ENCODE measurements around the gene DNAJB4. TPM values are rescaled to one million over a fixed set of nuclear protein-coding genes. Genes with fewer than 3 reads are reported as not detected.
A peak's percentile ranks its signal among the peaks of the same experiment; 100 is the strongest.

Gene DNAJB4
- total and polyA plus RNA-seq, 2 of the 13 experiments (the other 11 are each of a cell fraction or from before 2014, with no cell fraction given): 4.4 to 18.6 TPM

DNA sequence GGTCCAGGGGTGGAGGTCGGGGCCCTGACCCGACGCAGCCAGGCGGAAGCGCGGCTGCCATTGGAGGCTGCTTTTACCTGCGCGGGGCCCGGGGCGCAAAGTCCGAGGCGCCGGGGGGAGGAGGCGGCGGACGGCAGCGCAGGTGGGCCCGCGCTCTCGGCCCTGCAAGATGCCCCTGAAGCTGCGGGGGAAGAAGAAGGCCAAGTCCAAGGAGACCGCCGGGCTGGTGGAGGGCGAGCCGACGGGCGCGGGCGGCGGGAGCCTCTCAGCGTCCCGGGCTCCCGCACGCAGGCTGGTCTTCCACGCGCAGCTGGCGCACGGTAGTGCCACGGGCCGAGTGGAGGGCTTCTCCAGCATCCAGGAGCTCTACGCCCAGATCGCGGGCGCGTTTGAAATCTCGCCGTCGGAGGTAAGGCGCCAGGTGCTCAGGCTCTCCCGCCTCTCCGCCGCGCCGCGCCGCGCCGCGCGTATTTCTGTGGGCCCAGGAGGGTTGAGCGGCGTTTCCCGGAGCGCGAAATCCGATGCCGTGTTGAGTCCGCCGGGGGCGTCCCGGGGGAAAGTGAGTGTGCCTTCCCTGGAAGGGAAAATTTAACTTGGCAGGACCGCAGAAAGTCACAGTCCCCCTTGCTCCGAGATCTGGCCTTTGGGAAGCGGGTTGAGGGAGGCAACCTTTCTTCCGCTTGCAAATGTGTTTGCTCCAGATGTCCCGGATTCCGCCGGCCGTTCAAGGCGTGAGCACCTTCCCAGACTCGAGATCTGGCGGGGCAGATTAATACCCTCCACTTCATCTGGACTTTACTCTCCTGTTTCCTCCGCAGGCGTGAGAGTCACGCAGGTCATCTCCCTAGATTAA is 41.4 kb downstream of the DNAJB4 start, which contains the start of gene GIPC2 (continued):
- TF ChIP-seq ZNF441 (CRISPR knock-in tag; IDR thresholded peaks at IDR 0.05; ENCODE audit: borderline replicate concordance) (0 out of 2 replicates have a peak, but pooled peaks have one; percentile 23), ZNF777 (CRISPR knock-in tag; IDR thresholded peaks at IDR 0.05) (peak; percentile 94), NRL (CRISPR knock-in tag; IDR thresholded peaks at IDR 0.05; ENCODE audit: borderline replicate concordance) (peak; percentile 53; the same call in 1 of the 2 replicates), ZNF772 (CRISPR knock-in tag; IDR thresholded peaks at IDR 0.05) (no peak), ZNF644 (CRISPR knock-in tag; IDR thresholded peaks at IDR 0.05; ENCODE audit: low read depth) (no peak), ZNF839 (CRISPR knock-in tag; IDR thresholded peaks at IDR 0.05; ENCODE audit: borderline replicate concordance) (no peak), MTA1 (CRISPR knock-in tag; IDR thresholded peaks at IDR 0.05; ENCODE audit: borderline replicate concordance) (peak; percentile 78; the same call in 1 of the 2 replicates), ZNF670 (CRISPR knock-in tag; IDR thresholded peaks at IDR 0.05; ENCODE audit: borderline replicate concordance) (no peak), ELF1 (CRISPR knock-in tag; IDR thresholded peaks at IDR 0.05) (peak; percentile 73), ATF7-NPFF (CRISPR knock-in tag; IDR thresholded peaks at IDR 0.05; ENCODE audit: low read depth) (0 out of 2 replicates have a peak, but pooled peaks have one; percentile 62), NAIF1 (CRISPR knock-in tag; IDR thresholded peaks at IDR 0.05; ENCODE audit: borderline replicate concordance) (peak; percentile 62; the same call in 1 of the 2 replicates), ZNF33B (CRISPR knock-in tag; IDR thresholded peaks at IDR 0.05) (0 out of 2 replicates have a peak, but pooled peaks have one; percentile 62), ETV6 (CRISPR knock-in tag; conservative IDR thresholded peaks at IDR 0.05) (0 out of 2 replicates have a peak, but pooled peaks have one; percentile 39)
- TF ChIP-seq, protein P1, sequence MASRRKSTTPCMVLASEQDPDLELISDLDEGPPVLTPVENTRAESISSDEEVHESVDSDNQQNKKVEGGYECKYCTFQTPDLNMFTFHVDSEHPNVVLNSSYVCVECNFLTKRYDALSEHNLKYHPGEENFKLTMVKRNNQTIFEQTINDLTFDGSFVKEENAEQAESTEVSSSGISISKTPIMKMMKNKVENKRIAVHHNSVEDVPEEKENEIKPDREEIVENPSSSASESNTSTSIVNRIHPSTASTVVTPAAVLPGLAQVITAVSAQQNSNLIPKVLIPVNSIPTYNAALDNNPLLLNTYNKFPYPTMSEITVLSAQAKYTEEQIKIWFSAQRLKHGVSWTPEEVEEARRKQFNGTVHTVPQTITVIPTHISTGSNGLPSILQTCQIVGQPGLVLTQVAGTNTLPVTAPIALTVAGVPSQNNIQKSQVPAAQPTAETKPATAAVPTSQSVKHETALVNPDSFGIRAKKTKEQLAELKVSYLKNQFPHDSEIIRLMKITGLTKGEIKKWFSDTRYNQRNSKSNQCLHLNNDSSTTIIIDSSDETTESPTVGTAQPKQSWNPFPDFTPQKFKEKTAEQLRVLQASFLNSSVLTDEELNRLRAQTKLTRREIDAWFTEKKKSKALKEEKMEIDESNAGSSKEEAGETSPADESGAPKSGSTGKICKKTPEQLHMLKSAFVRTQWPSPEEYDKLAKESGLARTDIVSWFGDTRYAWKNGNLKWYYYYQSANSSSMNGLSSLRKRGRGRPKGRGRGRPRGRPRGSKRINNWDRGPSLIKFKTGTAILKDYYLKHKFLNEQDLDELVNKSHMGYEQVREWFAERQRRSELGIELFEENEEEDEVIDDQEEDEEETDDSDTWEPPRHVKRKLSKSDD (CRISPR knock-in tag; IDR thresholded peaks at IDR 0.05; ENCODE audit: low read depth): 0 out of 2 replicates have a peak, but pooled peaks have one; percentile 18
- TF ChIP-seq, protein P2, sequence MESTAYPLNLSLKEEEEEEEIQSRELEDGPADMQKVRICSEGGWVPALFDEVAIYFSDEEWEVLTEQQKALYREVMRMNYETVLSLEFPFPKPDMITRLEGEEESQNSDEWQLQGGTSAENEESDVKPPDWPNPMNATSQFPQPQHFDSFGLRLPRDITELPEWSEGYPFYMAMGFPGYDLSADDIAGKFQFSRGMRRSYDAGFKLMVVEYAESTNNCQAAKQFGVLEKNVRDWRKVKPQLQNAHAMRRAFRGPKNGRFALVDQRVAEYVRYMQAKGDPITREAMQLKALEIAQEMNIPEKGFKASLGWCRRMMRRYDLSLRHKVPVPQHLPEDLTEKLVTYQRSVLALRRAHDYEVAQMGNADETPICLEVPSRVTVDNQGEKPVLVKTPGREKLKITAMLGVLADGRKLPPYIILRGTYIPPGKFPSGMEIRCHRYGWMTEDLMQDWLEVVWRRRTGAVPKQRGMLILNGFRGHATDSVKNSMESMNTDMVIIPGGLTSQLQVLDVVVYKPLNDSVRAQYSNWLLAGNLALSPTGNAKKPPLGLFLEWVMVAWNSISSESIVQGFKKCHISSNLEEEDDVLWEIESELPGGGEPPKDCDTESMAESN (CRISPR knock-in tag; conservative IDR thresholded peaks at IDR 0.05): no peak; the same call in 1 of the 2 replicates
- TF ChIP-seq, protein P3, sequence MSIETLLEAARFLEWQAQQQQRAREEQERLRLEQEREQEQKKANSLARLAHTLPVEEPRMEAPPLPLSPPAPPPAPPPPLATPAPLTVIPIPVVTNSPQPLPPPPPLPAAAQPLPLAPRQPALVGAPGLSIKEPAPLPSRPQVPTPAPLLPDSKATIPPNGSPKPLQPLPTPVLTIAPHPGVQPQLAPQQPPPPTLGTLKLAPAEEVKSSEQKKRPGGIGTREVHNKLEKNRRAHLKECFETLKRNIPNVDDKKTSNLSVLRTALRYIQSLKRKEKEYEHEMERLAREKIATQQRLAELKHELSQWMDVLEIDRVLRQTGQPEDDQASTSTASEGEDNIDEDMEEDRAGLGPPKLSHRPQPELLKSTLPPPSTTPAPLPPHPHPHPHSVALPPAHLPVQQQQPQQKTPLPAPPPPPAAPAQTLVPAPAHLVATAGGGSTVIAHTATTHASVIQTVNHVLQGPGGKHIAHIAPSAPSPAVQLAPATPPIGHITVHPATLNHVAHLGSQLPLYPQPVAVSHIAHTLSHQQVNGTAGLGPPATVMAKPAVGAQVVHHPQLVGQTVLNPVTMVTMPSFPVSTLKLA (IDR thresholded peaks at IDR 0.05): no peak
- TF ChIP-seq, protein P4, sequence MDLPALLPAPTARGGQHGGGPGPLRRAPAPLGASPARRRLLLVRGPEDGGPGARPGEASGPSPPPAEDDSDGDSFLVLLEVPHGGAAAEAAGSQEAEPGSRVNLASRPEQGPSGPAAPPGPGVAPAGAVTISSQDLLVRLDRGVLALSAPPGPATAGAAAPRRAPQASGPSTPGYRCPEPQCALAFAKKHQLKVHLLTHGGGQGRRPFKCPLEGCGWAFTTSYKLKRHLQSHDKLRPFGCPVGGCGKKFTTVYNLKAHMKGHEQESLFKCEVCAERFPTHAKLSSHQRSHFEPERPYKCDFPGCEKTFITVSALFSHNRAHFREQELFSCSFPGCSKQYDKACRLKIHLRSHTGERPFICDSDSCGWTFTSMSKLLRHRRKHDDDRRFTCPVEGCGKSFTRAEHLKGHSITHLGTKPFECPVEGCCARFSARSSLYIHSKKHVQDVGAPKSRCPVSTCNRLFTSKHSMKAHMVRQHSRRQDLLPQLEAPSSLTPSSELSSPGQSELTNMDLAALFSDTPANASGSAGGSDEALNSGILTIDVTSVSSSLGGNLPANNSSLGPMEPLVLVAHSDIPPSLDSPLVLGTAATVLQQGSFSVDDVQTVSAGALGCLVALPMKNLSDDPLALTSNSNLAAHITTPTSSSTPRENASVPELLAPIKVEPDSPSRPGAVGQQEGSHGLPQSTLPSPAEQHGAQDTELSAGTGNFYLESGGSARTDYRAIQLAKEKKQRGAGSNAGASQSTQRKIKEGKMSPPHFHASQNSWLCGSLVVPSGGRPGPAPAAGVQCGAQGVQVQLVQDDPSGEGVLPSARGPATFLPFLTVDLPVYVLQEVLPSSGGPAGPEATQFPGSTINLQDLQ (CRISPR knock-in tag; IDR thresholded peaks at IDR 0.05): peak; percentile 53; the same call in 1 of the 2 replicates
- TF ChIP-seq, protein P5, sequence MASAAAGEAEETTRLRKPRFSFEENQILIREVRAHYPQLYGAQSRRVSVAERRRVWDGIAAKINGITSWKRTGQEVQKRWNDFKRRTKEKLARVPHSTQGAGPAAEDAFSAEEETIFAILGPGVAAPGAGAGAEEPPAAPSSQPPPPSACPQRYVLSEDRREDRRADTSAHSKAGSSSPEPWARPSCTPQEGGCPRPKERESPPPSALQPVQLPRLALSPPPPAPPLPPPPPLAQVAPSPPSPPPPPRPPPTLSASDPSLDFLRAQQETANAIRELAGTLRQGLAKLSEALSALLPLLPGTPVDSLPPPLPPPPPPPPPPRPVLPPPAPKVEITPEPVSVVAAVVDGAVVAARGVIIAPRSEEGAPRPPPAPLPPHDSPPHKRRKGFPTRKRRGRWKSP (CRISPR knock-in tag; IDR thresholded peaks at IDR 0.05): peak; percentile 74; the same call in 1 of the 2 replicates
